HG03342 (cell line): ENCODE measurements around the gene UACA.
A peak's percentile ranks its signal among the peaks of the same experiment; 100 is the strongest.

Source experiments
- ATAC-seq: cut with Tn5 transposase; IDR thresholded peaks from one replicate; pipeline ENCODE4 v1.9.1; 2021; ENCODE audit warnings: mild to moderate bottlenecking, moderate library complexity; ENCODE audit not compliant: unreplicated experiment

Gene UACA

GRCh38 chr15:70788114-70789049, 25.0 kb upstream of the UACA start:
- ATAC-seq, result no peak

GRCh38 chr15:70786996-70787395, 23.6 kb upstream of the UACA start:
- no peak for ATAC-seq

- no peak for ATAC-seq
Observed at GRCh38 chr15:70783610-70784022, 20.3 kb upstream of the UACA start.

GRCh38 chr15:70783041-70783440, 19.7 kb upstream of the UACA start:
- no peak for ATAC-seq

- no peak for ATAC-seq
Observed at GRCh38 chr15:70781236-70781635, 17.9 kb upstream of the UACA start.

GRCh38 chr15:70778258-70779076, 15.1 kb upstream of the UACA start:
- ATAC-seq, result no peak

- no peak for ATAC-seq
Observed at GRCh38 chr15:70777170-70777926, 14.0 kb upstream of the UACA start.

- ATAC-seq, result no peak
Observed at GRCh38 chr15:70775160-70775559, 11.8 kb upstream of the UACA start.

- ATAC-seq, result no peak
Observed at GRCh38 chr15:70772402-70772801, 9.0 kb upstream of the UACA start.

GRCh38 chr15:70770863-70771262, 7.5 kb upstream of the UACA start:
- no peak for ATAC-seq

- ATAC-seq, result no peak
Observed at GRCh38 chr15:70768257-70768883, 5.0 kb upstream of the UACA start.

GRCh38 chr15:70767667-70768066, 4.3 kb upstream of the UACA start:
- ATAC-seq, result no peak

GRCh38 chr15:70766597-70766996, 3.2 kb upstream of the UACA start:
- no peak for ATAC-seq

GRCh38 chr15:70765504-70766281, 2.3 kb upstream of the UACA start:
- no peak for ATAC-seq

GRCh38 chr15:70763950-70764730, 782 bp upstream of the UACA start:
- ATAC-seq, result no peak

- peak; percentile 15 for ATAC-seq
Observed at GRCh38 chr15:70762469-70763119, 764 bp downstream of the UACA start.

GRCh38 chr15:70761931-70762468, 1.4 kb downstream of the UACA start:
- no peak for ATAC-seq

- ATAC-seq, result no peak
Observed at GRCh38 chr15:70761046-70761445, 2.3 kb downstream of the UACA start.
